GM18909 (cell line): ENCODE data around the gene TASOR.

Experiments used
- ATAC-seq: cut with Tn5 transposase; IDR thresholded peaks from one replicate; pipeline ENCODE4 v1.9.1; 2021; ENCODE audit warnings: mild to moderate bottlenecking; ENCODE audit not compliant: unreplicated experiment, poor library complexity

TASOR gene

DNA sequence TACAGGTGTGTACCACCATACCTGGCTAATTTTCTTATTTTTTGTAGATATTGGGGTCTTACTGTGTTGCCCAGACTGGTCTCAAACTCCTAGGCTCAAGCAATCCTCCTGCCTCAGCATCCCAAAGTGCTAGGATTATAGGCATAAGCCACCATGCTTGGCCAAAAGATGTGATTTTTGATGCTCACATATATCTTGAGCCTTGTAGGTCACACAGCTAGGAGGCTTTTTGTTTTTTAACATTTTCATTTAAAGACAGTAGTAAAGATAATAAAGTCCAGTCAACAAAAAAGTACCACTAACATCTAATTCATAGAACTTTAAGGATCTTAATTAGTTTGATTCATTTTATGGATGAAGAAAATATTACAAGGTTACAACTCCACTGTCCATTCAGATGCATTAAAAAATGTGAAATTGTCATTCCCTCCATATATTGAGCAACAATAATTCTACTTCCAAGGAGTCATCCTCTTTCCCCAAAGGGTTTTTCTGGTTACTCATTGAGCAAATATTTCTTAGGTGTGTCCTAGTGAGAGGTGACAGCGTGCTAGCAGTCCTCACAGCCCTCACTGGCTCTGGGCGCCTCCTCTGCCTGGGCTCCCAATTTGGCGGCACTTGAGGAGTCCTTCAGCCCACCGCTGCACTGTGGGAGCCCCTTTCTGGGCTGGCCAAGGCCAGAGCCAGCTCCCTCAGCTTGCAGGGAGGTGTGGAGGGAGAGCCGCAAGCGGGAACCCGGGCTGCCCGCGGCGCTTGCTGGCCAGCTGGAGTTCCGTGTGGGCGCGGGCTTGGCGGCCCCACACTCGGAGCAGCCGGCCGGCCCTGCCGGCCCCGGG is 8.3 kb upstream of the TASOR start:
- no peak for ATAC-seq

DNA sequence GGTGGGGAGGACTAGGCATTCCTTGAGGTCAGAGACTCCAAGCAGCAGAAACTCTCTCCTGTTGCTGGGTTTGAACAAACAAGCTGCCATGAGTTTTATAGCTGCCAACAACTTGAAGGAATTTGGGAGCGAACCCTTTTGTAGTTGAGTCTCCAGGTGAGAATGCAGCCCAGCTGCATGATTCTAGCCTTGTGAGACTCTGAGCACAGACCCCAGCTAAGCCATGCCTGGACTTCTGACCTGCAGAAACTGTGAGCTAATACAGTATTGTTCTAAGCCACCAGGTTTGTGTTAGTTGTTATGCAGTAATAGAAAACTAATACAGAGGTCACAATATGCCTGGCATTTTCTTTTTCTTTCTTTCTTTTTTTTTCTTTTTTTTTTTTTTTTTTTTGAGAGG is 6.2 kb upstream of the TASOR start:
- no peak for ATAC-seq

DNA sequence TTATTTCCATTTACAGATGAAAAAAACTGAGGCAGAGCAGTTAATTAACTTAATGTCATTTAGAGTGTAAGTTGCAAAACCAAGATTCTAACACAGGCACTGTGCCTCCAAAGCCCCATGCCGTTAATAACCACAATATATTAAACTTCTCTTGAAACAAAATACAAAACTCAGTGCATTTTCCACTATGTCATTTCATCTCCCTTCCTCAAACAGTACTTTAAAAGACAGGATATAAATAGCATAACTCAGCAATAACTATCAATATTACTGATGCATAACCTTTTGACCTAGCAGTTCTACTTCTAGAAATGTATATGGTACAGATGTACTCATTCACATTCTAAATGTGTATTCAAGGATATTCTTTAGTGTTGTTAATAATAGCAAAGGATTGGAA is 5.1 kb upstream of the TASOR start:
- ATAC-seq = peak; percentile 50

DNA sequence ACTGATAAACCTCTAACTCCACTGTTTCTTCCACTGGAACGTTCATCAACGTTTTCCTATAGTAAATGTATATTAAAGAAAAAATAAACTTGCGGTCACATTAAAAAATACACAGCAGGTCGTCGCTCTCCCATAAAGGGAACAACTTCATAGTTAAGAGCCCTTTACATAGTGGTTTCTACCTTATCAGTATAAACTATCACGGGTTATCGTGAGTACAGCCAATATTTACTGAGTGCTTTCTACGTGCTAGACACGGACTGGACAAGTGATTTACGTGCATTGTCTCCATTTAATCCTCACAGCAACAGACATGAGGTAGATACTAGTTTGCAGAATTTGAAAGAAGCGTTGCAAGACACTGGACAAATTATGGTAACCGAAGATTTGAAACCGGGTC is 964 bp upstream of the TASOR start:
- no peak for ATAC-seq

DNA sequence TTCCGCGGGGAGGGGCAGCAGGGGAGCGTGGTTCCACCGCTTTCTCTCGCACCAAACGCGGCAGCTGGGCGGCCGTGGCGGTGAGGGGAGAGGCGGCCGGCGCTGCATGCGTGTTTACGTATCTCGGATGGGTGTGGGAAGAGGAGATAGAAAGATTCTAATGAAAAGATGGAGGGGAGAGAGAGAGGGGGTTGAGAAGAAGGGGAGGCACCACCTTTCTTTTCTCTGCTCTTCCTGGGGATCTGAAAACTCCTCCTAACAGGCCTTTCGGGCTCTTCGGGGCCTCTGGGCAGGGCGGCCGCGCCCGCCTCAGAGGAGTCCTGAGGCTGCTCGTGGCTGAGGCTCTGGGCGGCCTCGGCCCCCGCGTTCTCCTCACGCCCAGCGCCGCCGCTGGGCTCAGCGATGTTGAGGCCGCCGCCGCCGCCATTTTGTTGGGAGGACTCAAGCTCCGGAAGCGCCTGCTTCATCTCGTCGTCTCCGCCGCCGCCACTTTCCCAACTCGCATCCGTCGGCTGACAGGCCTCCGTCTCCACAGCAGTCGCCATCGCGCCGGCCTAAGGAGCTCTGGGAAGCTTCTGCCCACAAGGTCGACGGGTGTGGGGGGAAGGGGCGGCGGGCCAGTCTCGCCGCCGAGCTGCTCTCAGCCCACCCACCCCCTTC is 473 bp downstream of the TASOR start:
- peak; percentile 75 for ATAC-seq

DNA sequence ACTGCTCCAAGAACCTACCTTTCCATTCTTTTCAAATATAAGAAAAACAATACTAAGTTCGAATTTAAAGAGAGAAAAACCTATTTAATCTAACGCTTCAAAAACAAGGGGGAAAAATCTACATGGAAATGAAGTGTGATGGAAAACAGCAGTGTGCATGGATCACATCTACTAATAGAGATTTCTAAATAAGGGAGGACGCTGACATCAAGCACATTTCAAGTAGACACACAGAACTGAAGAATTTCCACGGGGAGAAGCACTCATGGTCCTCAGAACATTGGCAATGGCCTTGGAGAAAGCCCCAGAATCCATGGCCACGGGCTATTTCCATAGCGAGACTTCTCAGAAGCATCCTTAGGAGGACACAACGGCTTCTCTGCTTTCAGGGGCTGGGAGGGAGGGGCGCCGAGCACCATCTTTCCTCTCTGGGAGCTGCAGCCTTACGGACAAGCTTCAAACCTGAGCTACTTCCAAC is 1.0 kb downstream of the TASOR start:
- ATAC-seq = no peak

DNA sequence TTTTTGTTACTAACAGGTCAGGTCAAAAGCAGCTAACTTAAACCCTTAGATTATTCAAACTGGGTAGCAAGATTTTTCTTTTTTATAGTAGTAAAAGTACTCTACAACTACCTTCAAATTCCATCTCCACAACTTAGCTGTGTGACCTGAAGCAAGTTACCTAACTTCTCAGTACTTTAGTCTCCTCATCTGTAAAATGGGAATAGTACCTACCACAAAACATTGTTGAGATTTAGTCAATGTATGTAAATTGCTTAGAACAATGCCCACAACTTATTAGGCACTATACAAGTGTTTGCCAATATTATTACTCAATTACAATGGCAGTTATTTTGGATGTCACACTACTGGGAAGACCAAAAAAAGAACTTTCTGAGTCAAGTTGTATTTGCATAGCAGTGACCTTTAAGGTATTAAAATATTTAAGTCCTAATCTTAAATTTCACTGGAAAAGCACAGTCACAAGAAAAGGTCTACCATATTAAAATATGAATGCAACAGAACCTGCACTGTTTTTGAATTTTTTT is 2.9 kb downstream of the TASOR start:
- no peak for ATAC-seq

DNA sequence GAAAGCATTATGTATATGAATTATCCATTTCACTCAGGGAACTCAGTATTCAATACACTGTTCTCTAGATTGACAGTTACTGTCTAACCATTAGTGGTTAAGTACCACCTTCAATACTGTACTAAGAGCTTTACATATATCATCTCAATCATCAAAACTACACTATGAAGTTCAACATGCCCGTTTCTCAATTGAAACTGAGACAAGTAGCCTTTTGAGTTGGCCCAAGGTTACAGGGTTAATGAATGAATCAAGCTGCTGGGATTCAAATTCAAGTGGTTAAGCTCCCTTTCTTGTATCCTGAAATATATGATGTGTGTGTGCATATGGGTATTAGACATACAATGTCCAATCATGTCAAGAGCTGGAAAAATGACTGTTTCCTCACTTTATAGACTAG is 5.8 kb downstream of the TASOR start:
- peak; percentile 64 for ATAC-seq

DNA sequence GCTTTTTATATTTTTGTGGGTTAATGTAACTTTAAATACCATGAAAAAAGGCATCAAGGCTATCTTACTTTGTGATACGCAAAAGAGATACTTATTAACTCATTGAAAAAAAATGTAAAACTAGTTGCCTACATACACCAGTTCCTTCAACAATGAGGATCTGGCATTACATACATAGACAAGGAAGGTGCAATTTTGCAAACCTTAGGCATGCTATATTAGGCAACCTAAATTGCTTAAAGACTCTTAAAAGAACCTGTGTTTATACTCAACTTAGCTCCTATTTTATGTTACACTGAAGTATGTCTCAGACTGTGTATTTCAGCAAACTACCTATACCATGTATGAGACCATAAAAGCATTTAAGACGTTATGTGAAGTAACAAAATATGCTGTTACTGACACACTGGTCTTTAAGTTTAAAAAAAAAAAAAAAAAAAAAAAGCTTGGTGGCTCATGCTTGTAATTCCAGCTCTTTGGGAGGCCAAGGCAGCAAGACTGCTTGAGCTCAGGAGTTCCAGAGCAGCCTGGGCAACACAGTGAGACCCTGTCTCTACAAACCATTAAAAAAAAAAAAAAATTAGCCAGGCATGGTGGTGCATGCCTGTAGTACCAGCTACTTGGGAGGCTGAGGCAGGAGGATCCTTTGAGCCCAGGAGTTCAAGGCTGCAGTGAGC is 9.1 kb downstream of the TASOR start:
- ATAC-seq = no peak

DNA sequence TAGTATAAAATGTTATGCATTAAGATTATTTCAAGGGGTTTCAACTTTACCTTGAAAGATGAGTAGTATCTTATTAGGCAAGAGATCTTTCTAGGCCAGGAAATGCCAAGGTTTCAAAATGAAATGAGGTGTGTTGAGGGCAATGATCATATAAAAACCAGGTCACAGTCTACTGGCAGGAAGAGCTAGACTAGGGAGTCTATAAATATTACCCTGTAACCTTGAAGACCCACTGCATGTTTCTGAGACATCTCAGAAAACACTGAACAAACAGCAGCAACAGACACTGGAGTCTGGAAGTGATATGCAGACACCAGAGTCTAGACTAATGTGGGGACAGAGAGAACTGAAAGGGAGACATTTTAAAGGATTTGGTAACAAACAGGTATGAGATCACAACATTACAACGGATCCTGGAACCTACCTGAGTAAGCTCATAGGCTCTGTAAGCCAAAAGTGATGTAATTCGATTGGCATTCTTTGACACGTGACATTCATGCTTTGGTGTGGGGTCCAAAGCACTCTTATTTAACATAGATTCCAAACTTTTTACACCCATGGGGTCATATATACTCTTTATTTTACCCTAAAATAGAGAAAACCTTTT is 15.0 kb downstream of the TASOR start:
- ATAC-seq = no peak

DNA sequence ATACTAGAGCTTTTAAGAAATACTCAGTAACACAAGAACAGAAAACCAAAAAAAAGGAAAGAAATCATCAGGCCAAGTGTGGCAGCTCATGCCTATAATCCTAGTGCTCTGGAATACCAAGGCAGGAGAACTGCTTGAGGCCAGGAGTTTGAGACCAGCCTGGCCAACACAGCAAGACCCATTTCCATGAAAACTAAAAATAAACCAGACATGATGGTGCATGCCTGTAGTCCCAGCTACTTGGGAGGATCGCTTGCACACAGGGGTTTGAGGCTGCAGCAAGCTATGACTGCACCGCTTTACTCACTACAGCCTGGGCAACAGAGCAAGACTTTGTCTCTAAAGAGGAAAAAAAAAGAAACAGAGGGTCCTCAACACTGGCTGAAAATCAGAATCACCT is 18.2 kb downstream of the TASOR start:
- no peak for ATAC-seq

DNA sequence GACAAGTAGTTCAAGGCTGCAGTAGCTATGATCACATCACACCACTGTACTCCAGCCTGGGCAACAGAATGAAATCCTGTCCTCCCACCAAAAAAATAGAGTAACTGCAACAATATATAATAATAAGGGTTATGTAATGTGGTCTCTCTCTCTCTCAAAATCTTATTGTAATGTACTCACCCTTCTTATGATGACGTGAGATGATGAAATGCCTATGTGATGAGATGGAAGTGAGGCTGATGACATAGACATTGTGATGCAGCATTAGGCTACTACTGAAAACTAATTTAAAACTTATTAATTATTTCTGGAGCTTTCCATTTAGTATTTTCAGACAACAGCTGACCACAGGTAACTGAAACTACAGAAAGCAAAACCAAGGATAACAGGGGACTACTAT is 27.4 kb downstream of the TASOR start:
- no peak for ATAC-seq

DNA sequence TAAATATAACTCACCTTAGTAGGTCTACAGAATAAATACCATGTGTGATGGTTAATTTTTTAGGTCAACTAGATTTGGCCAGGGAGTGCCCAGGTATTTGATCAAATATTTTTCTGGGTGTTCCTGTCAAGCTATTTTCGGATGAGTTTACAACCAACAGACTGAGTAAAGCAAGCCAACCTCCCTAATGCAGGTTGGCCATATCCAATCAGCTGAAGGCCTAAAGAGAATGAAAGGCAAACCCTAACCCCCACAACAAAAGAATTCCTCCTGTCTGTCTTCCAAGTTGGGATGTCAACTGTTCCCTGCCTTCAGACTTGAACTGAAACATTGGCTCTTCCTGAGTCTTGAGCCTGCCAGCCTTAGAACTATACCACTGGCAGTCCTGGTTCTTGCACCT is 28.6 kb downstream of the TASOR start:
- no peak for ATAC-seq

DNA sequence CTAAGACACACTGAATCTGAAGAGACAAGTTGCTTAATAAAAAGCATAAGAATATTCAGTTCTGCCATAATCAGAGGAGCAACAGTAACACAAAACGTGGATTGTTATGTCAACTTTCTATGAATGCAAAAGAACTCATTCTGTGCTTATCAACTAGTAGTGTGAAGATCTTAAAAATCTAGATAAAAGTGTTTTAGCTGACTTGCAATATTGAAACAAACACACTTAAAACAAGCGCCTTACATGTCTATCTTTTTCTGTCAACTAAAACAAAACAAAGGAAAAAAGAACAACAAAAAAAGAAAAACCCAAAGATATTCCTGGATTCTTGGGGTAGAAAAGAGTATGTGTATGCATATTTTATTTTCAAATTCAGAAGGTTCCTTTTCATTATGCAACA is 37.7 kb downstream of the TASOR start:
- no peak for ATAC-seq

DNA sequence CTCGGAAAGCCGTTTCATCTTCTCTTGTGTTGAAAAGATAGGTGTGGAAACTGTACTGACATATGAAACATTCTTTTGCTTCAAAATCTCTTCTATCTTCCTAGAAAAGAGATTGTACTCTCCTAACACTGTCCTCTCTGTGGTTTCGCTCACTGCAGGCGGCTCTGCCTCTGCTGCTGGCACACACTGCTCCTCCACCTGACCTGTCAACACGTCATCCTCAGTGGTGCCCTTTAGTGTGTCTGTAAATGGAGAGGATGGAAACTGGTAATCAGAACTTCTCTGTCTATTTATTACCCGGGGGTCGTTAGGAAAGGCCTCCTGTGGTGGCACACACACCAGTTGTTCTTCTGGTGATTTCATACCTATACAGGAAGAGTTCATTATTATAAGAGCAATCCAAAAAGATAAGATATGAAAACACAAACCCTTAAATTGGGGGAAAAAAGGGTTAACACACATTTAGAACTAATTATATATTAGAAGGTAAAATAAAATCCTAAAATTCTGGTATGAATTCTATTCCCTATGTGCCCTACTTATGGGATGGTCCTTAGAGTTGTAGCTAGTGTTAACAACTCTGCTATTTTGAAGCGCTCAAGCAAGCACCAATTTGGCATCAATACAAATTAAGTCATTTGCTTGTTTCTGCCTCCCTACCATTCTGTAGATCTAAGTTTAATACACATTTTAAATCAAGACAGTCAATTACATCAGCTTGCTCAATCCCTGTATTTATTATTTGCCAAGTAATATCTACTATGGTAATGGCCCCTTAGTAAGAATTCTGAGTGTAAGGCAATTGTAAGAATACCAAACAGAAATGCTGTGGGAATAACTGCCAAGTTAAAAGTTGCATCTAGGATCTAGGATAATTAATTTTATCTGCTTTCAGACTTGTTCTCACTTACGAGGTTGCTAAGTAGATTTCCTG is 49.2 kb downstream of the TASOR start:
- ATAC-seq = no peak
